Osteocyte (in vitro differentiated cells): ENCODE results near the gene GTF3C1. TPM values are rescaled to one million over a fixed set of nuclear protein-coding genes. Genes with fewer than 3 reads are reported as not detected.

Experiments
- DNase-seq: peaks from one replicate; pipeline ENCODE4 v3.0.0; 2021; ENCODE audit warnings: mixed read lengths; ENCODE audit not compliant: unreplicated experiment; ENCODE audit errors: extremely low spot score
- H3K27ac Mint-ChIP-seq: one replicate; pipeline ENCODE4 v1.8.0; 2021; ENCODE audit warnings: mild to moderate bottlenecking, mixed read lengths; ENCODE audit not compliant: unreplicated experiment
- H3K27me3 Mint-ChIP-seq: one replicate; pipeline ENCODE4 v1.8.0; 2021; ENCODE audit warnings: mixed read lengths; ENCODE audit not compliant: unreplicated experiment
- H3K36me3 Mint-ChIP-seq: one replicate; pipeline ENCODE4 v1.8.0; 2021; ENCODE audit warnings: mixed read lengths; ENCODE audit not compliant: unreplicated experiment
- H3K4me1 Mint-ChIP-seq: one replicate; pipeline ENCODE4 v1.8.0; 2021; ENCODE audit warnings: mixed read lengths; ENCODE audit not compliant: unreplicated experiment
- H3K4me3 Mint-ChIP-seq: one replicate; pipeline ENCODE4 v1.8.0; 2021; ENCODE audit warnings: mild to moderate bottlenecking, moderate library complexity, mixed read lengths; ENCODE audit not compliant: unreplicated experiment
- H3K9me3 Mint-ChIP-seq: one replicate; pipeline ENCODE4 v1.8.0; 2021; ENCODE audit warnings: mixed read lengths; ENCODE audit not compliant: unreplicated experiment
- CTCF ChIP-seq: fragments of 200-600 bp; sonication (generic); IDR thresholded peaks from 2 replicates; pipeline ENCODE4 v1.5.0; 2021; ENCODE audit warnings: antibody characterized with exemption, mild to moderate bottlenecking, moderate library complexity
- total RNA-seq: library from RNA; stranded (reverse); gene quantifications from 2 replicates; pipeline ENCODE4 v1.2.1, GENCODE V29; 2021

Gene GTF3C1
- total RNA-seq, 1 donor from 2014 or later, result 92.3 TPM

DNA sequence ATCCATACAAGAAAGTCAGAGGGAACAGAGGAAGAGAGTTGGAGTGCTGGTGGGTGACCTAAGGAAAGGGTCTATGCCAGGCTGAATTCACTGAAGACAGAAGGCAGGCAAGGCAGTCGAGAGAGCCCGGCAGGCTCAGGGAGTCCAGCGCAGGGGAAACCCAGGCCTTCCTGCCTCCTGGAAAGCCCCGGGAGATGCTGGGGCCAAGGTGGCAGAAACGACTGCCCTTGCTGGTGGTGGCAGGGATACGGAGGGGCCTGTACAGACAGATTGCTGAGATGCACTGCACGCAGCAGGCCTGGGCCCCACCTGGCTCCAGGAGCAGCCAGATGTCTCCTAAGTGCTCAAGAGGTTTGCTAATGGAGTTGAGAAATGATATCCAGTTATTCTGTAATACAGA lies 59.8 kb downstream of the GTF3C1 start:
- Mint-ChIP-seq H3K4me3 (no peak overlapping the region), H3K4me1 (no peaks in the 10 kb centered on the region), H3K36me3 (peaks cover 72% of the 10 kb centered on the region), H3K27ac (no peak overlapping the region), H3K9me3 (no peaks in the 10 kb centered on the region), H3K27me3 (no peaks in the 10 kb centered on the region)
- no peak for DNase-seq
- TF ChIP-seq CTCF, result no peak

GRCh38 chr16:27489421-27489820 lies 60.3 kb downstream of the GTF3C1 start:
- H3K4me1 Mint-ChIP-seq, result no peaks in the 10 kb centered on the region
- no peak for TF ChIP-seq CTCF
- H3K36me3 Mint-ChIP-seq, result peaks cover 72% of the 10 kb centered on the region
- H3K27ac Mint-ChIP-seq, result no peak overlapping the region
- no peak overlapping the region for H3K4me3 Mint-ChIP-seq
- H3K9me3 Mint-ChIP-seq, result no peaks in the 10 kb centered on the region
- DNase-seq, result no peak
- no peaks in the 10 kb centered on the region for H3K27me3 Mint-ChIP-seq

DNA sequence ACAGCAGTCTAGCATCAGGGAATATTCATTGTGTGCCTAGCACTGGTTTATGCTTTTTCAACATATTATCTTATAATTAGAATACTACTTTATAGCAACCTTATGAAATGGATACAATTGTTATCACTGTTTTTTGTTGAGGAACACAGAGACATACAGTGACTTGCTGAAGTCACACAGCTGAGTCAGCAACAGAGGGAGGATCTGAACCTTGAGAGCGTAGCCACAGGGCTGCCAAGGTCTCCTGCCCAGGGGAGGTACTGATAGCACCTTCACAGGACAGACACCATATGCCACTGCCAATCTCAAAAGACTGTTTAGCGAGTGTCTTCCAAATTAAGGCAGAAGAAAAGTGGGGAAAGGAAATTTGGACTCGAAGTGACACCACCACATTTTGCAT lies 63.0 kb downstream of the GTF3C1 start:
- Mint-ChIP-seq H3K27me3 (no peaks in the 10 kb centered on the region), H3K9me3 (no peaks in the 10 kb centered on the region), H3K4me3 (no peak overlapping the region), H3K4me1 (no peaks in the 10 kb centered on the region), H3K36me3 (peaks cover 72% of the 10 kb centered on the region), H3K27ac (no peak overlapping the region)
- TF ChIP-seq CTCF, result no peak
- no peak for DNase-seq

- H3K4me1 Mint-ChIP-seq, result no peaks in the 10 kb centered on the region
- H3K9me3 Mint-ChIP-seq, result no peaks in the 10 kb centered on the region
- TF ChIP-seq CTCF, result no peak
- H3K27ac Mint-ChIP-seq, result no peak overlapping the region
- H3K27me3 Mint-ChIP-seq, result no peaks in the 10 kb centered on the region
- H3K4me3 Mint-ChIP-seq, result no peak overlapping the region
- no peak for DNase-seq
- peaks cover 72% of the 10 kb centered on the region for H3K36me3 Mint-ChIP-seq
Measured at GRCh38 chr16:27486344-27486743, 63.4 kb downstream of the GTF3C1 start.

- DNase-seq, result no peak
- Mint-ChIP-seq H3K36me3 (peaks cover 71% of the 10 kb centered on the region), H3K4me3 (no peak overlapping the region), H3K4me1 (no peaks in the 10 kb centered on the region), H3K27me3 (no peaks in the 10 kb centered on the region), H3K27ac (no peak overlapping the region), H3K9me3 (no peaks in the 10 kb centered on the region)
- no peak for TF ChIP-seq CTCF
Measured at GRCh38 chr16:27485811-27486210, 63.9 kb downstream of the GTF3C1 start.
